HepG2 (cell line): ENCODE results near the gene PRR36. TPM values are rescaled to one million over a fixed set of nuclear protein-coding genes. Genes with fewer than 3 reads are reported as not detected.

ENCODE experiments used
- CC2D1A ChIP-seq: sonication (generic); formaldehyde crosslinking; IDR thresholded peaks from 2 replicates; pipeline ENCODE4 v1.8.1; 2023; ENCODE audit warnings: mild to moderate bottlenecking, missing genetic modification reagents
- DDIT3 ChIP-seq: sonication (generic); formaldehyde crosslinking; IDR thresholded peaks from 2 replicates; pipeline ENCODE4 v1.4.0; 2020; ENCODE audit warnings: mild to moderate bottlenecking, missing genetic modification reagents
- HDAC1 ChIP-seq: sonication (generic); formaldehyde crosslinking; IDR thresholded peaks from 2 replicates; pipeline ENCODE4 v1.5.1; 2020; ENCODE audit warnings: mild to moderate bottlenecking, missing genetic modification reagents
- HNF1B ChIP-seq: sonication (generic); formaldehyde crosslinking; IDR thresholded peaks from 2 replicates; pipeline ENCODE4 v1.5.1; 2020; ENCODE audit warnings: mild to moderate bottlenecking, moderate library complexity, missing genetic modification reagents
- HNRNPK ChIP-seq: fragments of 200-400 bp; formaldehyde crosslinking; IDR thresholded peaks from 2 replicates; pipeline ENCODE4 v1.6.1; 2018; ENCODE audit warnings: low read length, low read depth, moderate library complexity, mild to moderate bottlenecking; ENCODE audit not compliant: poor library complexity, severe bottlenecking
- ISX ChIP-seq: sonication (generic); formaldehyde crosslinking; conservative IDR thresholded peaks from 2 replicates; pipeline ENCODE4 v1.5.0; 2020; ENCODE audit warnings: missing genetic modification reagents
- KDM5B ChIP-seq: sonication (generic); formaldehyde crosslinking; IDR thresholded peaks from 2 replicates; pipeline ENCODE4 v1.4.0; 2020; ENCODE audit warnings: missing genetic modification reagents, mild to moderate bottlenecking, borderline replicate concordance
- MXD3 ChIP-seq: IDR thresholded peaks from 2 replicates; pipeline ENCODE4 v1.6.1; 2016; ENCODE audit warnings: mild to moderate bottlenecking, missing biosample characterization, missing genetic modification reagents
- SOX6 ChIP-seq, 2 experiments: fragments of 450-650 bp in 1 of 2; sonication (generic) in 1 of 2; formaldehyde crosslinking in 1 of 2; IDR thresholded peaks; 2 replicates each; pipeline versions ENCODE4 v1.4.0 to v1.6.1; 2017 to 2020; ENCODE audit warnings: antibody characterized with exemption in 1 of 2, mild to moderate bottlenecking in 1 of 2, missing genetic modification reagents in 1 of 2
- SPEN ChIP-seq: sonication (generic); formaldehyde crosslinking; IDR thresholded peaks from 2 replicates; pipeline ENCODE4 v1.5.1; 2020; ENCODE audit warnings: low read depth, mild to moderate bottlenecking, missing genetic modification reagents
- THAP9 ChIP-seq: sonication (generic); formaldehyde crosslinking; IDR thresholded peaks from 2 replicates; pipeline ENCODE4; 2020; ENCODE audit warnings: missing genetic modification reagents, mild to moderate bottlenecking, borderline replicate concordance
- TSC22D2 ChIP-seq: sonication (generic); formaldehyde crosslinking; IDR thresholded peaks from 2 replicates; pipeline ENCODE4 v1.5.1; 2020; ENCODE audit warnings: missing genetic modification reagents, mild to moderate bottlenecking, borderline replicate concordance
- XRCC5 ChIP-seq: fragments of 200-400 bp; formaldehyde crosslinking; optimal IDR thresholded peaks from 2 replicates; pipeline ENCODE3; 2017; ENCODE audit warnings: mild to moderate bottlenecking, low read length
- ZMYM3 ChIP-seq: sonication (generic); formaldehyde crosslinking; IDR thresholded peaks from 2 replicates; pipeline ENCODE4 v1.5.1; 2020; ENCODE audit warnings: mild to moderate bottlenecking, missing genetic modification reagents
- ZNF160 ChIP-seq: sonication (generic); formaldehyde crosslinking; IDR thresholded peaks from 2 replicates; pipeline ENCODE4 v1.8.0; 2022; ENCODE audit warnings: mild to moderate bottlenecking, inconsistent platforms, missing genetic modification reagents
- ZNF281 ChIP-seq: sonication (generic); formaldehyde crosslinking; IDR thresholded peaks from 2 replicates; pipeline ENCODE4 v1.4.0; 2020; ENCODE audit warnings: missing genetic modification reagents, borderline replicate concordance
- ZNF292 ChIP-seq: sonication (generic); formaldehyde crosslinking; IDR thresholded peaks from 2 replicates; pipeline ENCODE4 v1.8.1; 2022; ENCODE audit warnings: mild to moderate bottlenecking, low read depth, missing genetic modification reagents, borderline replicate concordance
- ZNF644 ChIP-seq: IDR thresholded peaks from 2 replicates; pipeline ENCODE4 v1.6.1; 2016; ENCODE audit warnings: low read depth
- polyA plus RNA-seq, 8 experiments: library from polyadenylated mRNA; depleted of rRNA in 3 of 8; stranded (reverse) in 7 of 8; unstranded in 1 of 8; fragments of >200 nt; fragmentation: Illumina TruSeq in 4 of 8; extraction: Trizol in 4 of 8; gene quantifications; 2 replicates each; pipeline versions ENCODE4 v1.2.1 to v1.2.3, GENCODE V29; 2011 to 2016; ENCODE audit warnings: low read depth in 4 of 8, missing spikeins in 1 of 8, mixed read lengths in 1 of 8; ENCODE audit not compliant: insufficient read depth in 1 of 8
- total RNA-seq, 5 experiments: library from RNA; depleted of rRNA; stranded (reverse); fragments of >200 nt; fragmentation: Illumina TruSeq; extraction: Trizol; gene quantifications; 2 replicates each; pipeline ENCODE4 v1.2.3, GENCODE V29; 2016; ENCODE audit warnings: low read depth in 1 of 5

The PRR36 gene
- total and polyA plus RNA-seq, 2 of the 13 experiments (the other 11 are each of a cell fraction or from before 2014, with no cell fraction given), result 0.07 to 0.17 TPM

GRCh38 chr19:7903244-7904073, 29.3 kb upstream of the PRR36 start, which contains the start of gene MAP2K7 (continued):
- TF ChIP-seq SOX6 (IDR thresholded peaks at IDR 0.05) (no peak), SOX6 (CRISPR knock-in tag; IDR thresholded peaks at IDR 0.05) (peak; percentile 75), THAP9 (CRISPR knock-in tag) (peak; percentile 81), CC2D1A (CRISPR knock-in tag) (0 out of 2 replicates have a peak, but pooled peaks have one; percentile 64), ISX (CRISPR knock-in tag) (no peak), ZNF292 (CRISPR knock-in tag) (no peak), DDIT3 (CRISPR knock-in tag) (no peak), HNF1B (CRISPR knock-in tag) (peak; percentile 68), HNRNPK (no peak), KDM5B (CRISPR knock-in tag) (peak; percentile 84; the same call in 1 of the 2 replicates), MXD3 (peak; percentile 80; the same call in 1 of the 2 replicates), SPEN (CRISPR knock-in tag) (peak; percentile 91), ZMYM3 (no peak), ZNF281 (CRISPR knock-in tag) (peak; percentile 93), TSC22D2 (CRISPR knock-in tag) (peak; percentile 90; the same call in 1 of the 2 replicates), XRCC5 (peak; percentile 83), HDAC1 (CRISPR knock-in tag) (0 out of 2 replicates have a peak, but pooled peaks have one; percentile 24), ZNF644 (CRISPR knock-in tag) (no peak), ZNF160 (no peak)
